Measurements from ENCODE around the gene FRMD4B.

GRCh38 chr3:69241769-69242168 lies 144.1 kb downstream of the FRMD4B start:
- TF ChIP-seq POLR2A (IDR thresholded peaks at IDR 0.05; ENCODE audit: low read depth, low read length) = no peak
- TF ChIP-seq POLR2AphosphoS5 (IDR thresholded peaks at IDR 0.05; ENCODE audit: low read depth, low read length) = no peak
- TF ChIP-seq SPI1 (IDR thresholded peaks at IDR 0.05; ENCODE audit: low read depth, low read length) = no peak
- no peak for TF ChIP-seq POU2F2 (IDR thresholded peaks at IDR 0.05; ENCODE audit: low read depth, low read length)
- TF ChIP-seq TAF1 (IDR thresholded peaks at IDR 0.05; ENCODE audit: low read depth, low read length) = no peak
